Stimulated activated CD4-positive, alpha-beta T cell treated with anti-CD3 and anti-CD28 coated beads, Interleukin-2, amount 100 ng/mL, for 24 hours (primary cell): ENCODE data around the gene FBXO24.

ENCODE experiments used
- DNase-seq, 2 donors: peaks; one replicate each; pipeline ENCODE4 v3.0.0-alpha.2; 2020

The FBXO24 gene

DNA sequence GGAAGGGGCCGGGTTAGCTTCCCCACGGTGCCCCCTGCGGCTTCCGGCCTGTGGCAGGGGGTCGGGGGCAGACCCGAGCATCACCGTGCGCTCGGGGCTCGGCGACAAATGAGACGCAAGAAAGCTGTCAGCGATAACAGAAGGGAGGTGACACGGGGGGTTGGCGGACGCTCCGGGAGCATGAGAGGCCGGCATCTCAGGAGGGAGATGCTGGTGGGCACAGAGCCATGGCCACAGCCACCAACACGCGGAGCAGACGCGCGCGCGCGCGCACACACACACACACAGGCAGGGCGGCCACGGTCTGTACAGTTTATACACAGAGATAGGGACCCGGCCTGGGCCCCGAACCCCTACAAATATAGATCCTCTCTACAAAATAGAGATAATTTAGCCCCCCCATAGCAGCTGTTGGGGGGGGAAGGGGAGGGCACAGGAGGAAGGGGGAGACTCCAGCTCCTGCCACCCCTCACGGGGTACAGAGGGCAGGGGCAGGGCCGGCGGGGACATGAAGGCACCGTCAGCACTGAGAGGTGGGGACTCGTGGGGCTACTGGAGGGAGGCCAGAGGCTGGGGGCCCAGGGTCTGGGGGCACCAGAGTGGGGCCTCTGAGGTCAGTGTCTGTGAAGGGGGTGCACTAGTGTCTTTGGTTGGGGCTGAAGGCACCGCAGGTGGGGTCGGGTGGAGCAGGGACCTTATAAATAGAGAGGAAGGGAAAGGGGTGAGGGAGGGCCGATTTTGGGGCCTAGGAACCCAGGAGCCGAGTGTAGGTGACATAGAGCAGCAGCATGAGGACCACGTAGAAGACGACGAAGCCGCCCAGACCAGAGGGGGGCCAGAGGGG is 11.5 kb upstream of the FBXO24 start:
- DNase-seq, result no peak

DNA sequence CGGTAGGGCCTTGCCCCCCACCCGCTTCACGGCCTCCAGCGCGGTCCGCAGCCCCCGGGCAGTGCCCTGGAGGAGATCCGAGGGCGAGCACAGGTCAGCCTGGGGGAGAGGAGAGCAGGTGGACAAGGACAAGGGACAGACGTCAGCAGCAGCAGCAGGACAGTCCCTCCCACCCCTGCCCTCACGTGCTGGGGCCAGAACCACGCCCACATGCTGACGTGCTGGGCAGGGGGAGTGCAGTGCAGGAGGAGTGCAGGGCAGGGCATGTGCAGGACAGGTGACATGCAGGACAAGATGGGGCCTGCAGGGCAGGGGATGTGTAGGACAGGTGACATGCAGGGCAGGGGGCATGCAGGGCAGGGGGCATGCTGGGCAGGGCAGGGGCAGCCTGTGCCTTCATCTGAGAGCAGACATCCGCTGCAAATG is 10.9 kb upstream of the FBXO24 start:
- no peak for DNase-seq

DNA sequence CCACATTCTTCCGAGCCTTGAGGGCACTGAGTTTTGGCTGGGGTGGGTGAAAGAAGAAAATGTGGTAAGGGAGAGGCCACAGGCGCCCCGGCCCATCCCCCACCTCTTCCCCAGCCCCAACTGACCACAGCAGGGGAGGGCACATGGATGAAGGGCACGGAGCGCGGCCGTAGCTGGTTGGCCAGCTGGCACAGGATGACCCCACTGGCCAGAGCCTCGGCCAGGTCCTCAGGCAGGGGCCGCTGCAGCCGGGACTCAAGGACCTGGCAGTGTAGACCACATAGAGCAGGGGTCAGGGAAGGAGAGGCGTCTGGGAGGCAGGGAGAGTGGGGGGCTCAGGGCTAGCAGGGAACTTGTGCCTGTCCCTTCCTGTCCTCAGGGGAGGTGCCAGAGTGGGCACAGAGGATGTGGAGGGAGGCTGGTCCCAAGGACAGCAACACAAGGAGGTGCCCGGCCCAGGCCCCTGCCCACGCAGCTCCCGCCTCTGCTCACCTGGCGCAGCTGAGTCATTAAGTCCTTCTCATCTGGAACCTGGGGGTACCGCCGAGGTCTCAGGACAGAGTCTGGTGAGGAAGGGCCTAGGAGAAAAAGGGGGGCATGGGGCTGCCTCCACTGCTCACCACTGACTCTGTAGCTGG is 10.3 kb upstream of the FBXO24 start:
- DNase-seq, result no peak

DNA sequence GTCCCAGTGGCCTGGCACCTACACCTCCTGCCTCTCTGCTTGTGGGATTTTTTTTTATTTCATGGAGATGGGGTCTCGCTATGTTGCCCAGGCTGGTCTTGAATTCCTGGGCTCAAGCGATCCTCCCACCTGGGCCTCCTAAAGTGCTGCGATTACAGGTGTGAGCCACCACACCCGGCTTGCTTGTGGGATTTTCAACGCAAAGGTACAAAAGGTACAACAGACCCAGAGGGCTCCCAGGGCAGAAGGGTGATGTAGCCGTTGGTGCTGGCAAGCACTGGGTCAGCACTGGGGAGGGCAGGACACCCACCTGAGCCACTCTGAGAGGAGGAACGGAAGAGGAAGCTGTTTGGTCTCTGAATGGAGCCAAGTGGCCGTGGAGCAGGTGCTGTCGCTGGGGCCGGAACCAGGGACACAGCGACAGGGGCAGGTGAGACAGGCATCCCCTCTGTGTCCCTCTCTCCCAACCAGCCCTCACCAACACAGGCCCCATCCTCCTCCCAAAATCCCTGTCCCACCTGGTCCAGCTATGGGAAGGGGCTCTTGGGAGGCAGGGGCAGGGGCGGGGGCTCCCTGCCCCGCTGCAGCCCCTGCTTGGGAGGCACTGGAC is 9.6 kb upstream of the FBXO24 start:
- DNase-seq, result no peak

DNA sequence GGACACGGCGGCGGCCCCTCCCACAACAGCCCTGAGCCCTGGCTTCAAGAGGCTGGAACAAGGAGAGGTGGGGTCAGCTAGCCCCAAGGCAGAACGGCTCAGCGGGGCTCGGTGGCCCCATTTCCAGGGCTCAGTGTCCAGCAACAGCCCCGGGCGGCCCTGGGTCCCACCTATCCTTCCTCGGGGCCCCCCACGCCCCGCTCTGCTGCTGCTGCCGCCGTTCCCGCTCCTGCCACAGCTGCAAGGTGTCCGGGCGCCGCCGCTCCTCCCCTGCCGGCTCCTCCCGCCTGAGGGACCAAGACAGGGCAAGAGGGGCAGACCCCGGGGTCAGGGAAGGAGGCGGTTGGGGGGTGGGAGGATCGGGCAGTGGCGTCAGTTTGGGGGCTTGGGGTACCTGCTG is 9.0 kb upstream of the FBXO24 start:
- DNase-seq, result no peak

DNA sequence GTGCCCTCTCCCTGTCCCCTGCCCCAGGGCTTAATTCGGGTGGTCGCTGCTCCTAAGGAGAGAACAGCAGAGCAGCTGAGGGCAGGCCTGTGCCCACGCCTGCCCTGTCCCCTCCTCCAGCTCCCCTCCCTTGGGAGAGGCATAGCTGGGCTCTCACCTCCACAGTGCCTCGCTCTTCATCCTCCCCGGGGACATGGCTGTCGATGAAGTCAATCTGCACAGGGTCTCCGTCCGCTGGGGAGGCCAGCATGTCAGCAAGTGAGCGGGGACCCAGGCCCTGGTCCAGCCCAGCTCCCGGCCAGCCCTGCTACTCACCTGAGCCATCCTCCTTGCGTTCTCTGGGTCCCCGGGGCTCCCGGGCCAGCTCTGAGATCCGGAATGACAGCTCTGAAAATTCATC is 8.6 kb upstream of the FBXO24 start:
- DNase-seq, result no peak

DNA sequence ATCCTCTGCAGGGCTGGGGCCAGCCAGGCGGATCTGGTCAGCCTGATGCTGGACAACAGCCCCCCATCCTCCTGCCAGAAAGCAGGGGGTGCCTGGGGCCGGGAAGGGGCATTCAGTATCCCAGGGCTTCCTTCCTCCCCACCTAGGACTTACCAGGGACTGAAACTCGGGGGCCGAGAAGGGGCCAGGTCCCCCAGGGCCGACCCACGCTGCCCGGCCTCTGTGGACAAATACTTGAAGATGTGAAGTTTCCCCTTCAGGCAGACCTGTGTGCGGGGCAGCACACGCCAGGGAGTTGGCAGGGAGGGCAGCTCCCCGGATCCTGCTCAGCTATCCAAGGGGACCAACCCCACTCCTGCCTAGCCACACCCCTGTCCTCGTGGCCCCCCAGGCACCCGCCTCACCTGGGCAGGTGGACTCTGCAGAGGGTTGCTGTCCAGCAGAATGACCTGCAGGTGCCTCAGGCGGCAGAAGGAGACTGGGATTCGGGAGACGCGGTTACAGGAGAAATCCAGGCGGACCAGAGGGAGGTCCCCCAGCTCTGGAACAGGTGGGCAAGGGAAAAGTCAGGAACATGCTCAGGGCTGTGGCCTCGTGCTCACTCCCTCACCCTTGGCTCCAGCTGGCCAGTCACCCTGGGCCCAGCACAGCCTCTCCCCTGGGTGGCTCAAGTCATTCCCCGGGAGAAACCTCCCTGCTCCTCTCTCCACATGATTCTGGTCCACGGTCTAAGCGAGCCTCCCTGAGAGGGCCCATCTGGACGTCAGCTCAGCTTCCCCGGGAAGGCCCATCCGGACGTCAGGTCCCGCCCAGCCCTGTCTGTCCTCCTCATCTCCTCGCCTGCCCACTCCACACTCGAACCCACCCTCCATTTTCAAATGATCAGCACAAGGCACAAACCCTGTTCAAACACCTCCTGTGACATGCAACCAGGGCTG is 7.6 kb upstream of the FBXO24 start:
- no peak for DNase-seq

DNA sequence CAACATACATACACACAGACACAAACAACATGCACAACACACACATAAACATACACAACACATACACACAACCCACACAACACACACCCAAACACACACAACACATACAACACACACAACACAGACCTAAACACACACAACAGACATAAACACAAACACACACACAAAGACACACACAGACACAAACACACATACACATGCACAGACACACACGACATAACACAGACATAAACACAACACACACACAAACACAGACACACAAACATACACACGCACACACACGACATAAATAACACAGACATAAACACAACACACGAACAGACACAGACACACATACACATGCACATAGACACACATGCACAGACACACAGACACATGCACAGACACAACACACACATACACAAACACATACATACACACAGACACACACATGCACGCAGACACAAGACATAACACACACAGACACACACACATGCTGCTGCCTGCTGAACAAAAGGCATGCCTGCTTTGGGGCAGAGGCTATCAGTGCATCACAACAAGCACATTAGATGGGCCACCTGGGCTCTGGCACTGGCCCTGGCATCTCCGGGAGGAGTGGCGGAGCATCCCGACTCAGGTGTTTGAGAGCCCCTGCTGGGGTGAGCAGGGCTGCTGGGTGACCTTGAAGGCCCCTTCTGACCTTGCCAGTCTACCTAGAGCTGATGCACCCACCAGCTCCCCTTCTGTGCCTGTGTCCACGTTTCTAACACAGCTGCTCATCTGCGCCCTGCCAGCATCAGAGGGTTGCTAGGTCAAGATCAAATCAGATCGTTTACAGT is 5.5 kb upstream of the FBXO24 start:
- DNase-seq, result no peak

DNA sequence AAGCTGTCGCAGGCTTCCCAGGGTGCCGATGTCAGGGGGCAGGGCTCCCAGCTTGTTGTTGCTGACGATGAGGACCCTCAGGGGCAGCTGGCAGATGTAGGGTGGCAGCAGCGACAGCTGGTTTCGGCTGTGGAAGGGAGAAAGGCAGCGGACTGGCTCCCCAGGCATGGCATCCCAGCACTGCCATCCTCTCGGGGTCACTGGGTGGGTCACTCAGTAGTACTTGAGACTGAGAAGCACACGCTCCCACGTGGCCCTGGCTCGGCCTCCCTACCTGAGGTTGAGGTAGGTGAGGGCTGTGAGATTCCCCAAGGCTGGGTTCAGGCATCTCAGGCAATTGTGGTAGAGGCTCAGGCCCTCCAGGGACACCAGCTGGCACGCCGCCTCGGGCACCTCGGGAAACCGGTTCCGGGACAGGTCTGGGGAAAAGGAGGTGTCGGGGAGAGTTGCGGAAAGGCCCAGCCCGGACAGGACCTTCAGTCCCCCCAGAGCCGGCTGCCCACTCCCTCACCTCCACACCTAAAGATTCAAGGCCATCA is 4.0 kb upstream of the FBXO24 start:
- no peak for DNase-seq

DNA sequence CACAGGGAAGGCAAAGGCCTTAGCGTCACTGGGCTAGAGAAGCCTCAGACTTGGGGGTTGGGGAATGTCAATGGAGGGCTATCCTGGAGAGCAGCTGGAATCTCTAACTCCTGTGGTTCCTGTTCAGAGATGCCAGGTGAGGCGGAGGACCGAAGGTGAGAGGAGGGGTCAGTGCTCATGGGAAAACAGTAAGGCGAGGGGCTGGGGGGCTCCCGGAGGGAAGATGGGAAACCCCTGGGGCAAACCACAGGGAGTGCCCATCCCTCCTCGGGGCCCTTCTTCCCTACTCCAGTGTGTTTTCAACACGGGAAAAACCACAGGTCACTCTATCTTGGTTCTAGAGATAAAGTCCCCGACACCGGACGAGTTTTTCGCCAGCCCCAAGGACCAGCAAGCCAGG is 3.5 kb upstream of the FBXO24 start:
- no peak for DNase-seq

DNA sequence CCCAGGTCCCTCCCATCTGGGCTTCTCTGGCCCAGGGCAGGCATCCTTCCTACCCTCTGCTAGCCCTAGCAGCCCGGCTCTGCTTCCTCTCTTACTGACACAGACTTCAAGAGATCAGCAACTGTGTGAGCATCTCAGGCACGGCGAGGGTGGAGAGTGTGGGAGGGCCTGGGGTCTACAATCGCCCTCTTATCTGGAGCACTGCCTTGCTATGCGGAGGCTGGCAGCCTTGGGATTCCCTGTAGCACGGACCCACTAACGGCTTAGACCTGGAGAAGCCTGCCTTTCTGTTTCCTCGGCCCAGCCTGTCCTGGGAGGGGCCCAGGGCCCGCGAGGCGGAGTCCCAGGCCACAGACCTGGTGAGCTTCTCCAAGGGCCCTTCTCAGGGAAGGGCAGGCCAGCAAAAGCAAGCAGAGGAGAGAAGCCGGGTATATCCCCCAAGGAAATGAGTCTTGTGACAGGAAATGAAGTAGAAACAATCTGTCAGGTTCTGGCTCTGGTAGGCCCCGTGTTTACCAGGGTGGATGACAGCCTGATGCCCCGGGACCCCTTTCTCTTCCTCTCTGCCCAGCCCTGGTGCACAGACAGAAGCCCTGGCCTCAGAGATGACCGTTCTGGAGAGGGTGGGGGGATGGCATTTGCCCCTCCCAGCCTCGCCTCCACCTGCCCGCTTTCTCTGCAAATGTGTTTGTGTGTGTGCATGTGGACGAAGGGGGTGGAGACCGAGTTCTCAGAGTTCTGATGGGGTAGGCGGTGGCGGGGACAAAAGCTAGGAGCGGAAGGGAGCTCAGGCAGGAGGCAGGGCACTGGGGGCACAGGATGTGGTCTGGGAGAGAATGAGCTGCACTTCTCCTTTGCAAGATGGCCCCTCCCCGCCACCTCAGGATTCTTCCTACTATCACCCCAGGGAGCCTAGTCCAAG is 2.7 kb upstream of the FBXO24 start:
- peak; percentile 70 to 77 for DNase-seq

DNA sequence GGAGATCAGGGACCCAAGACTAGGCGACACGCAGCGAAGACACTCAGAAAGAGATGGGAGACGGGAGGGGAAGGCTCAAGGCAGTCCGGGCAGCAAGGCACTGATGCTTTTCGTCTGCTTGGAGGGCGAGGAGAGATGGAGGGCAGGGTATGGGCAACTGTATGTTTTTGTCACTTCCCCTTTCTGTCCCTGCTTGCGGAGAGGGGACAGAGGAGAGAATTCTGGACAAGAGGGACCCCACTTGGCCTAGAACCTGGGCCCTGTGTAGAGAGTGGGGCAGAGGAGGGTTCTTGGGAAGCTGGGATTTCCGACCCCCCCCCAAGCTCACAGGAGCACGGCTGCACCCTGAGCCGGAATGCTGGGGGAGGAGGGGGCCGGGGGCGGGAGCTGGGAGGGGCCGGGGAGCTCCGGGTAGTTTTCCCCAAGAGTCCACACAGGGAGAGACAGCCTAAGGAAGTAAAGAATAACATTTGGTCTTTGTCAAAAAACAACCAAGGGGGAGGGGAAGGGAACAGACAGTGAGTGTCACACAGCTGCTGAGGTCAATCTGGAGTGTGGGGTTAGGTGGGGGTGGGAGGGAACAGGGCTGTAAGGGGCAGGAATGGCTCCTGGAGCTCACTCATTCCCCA is 2.0 kb upstream of the FBXO24 start:
- DNase-seq, result no peak

DNA sequence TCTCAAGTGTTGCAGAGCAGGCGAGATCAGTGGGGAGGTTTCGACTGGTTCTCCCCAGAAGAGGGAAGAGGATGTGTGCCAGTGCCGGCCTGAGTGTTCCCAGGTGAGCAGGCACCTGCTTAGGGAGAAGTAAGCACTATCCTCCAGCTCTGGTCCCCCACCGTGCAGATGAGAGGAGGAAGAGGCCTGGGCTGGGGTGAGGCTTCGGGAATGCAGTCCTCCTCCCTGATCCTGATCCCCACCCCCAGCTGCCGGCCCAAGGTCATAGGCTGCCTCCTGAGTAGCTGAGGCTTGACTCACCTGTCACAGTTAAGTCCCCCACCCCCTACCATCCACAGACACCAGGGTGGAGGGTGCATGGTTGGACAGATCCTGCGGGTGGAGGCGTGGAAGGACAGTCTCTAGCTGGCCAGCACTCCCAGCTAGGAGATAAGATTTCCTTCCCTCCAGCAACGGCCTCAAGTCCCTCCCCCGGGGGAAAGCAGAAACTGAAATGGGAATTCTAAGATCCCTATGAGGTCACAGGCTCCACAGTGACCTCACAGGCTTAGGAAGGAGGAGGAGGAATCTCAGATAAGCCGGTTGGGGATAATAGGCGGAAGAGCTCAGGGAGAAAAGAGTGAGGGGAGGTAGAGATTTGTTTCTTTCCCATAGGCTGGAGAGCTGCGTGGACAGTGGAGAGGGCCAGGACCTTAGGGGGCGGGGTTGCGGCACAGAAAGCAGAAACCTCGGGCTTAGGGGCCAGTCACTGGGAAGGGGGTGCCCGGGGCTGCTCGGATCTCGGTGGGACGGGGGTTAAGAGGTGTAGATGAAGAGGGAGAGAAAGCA is 1.2 kb upstream of the FBXO24 start:
- no peak for DNase-seq

DNA sequence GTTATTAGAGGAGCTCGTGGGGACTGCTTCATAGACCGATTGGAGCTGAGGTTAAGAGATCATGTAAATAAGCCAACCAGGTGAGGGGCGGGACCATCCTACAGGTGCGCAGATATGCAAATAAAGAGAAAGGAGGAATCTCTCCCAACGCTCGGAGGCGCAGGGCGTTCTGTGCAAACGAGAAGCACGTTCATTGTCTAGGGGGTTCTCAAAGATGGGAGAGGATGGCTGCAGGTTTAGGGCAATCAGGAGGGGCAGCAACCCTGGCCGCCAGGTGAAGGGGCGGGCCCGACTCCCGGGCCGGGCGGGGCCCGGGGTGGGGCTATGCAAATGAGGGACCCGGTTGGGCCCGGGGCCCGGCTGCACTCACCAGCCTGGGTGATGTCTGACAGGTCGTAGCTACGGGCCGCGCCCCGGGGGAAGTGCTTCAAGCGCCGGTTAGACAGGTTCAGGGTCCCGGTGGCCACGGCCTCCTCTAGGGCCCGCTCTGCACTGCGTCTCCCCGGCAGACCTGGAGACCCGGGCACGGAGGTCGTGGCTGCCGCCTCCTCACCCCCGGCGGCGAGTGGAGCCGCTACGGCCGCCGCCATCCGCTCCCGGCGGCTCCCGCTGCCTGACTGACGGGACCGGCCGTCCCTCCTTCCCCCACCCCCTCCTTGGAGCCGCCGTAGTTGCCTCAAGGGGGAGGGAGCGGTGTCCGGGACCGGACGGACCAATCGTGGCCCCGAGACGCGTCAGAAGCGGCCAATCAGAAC is 440 bp upstream of the FBXO24 start, which contains the start of gene LRCH4:
Gene LRCH4 (minus strand): TSS at position 619 of the 755 bp plus-strand sequence. CDS start 29 bp downstream, at position 590.
- DNase-seq, result peak; percentile 67 to 69

DNA sequence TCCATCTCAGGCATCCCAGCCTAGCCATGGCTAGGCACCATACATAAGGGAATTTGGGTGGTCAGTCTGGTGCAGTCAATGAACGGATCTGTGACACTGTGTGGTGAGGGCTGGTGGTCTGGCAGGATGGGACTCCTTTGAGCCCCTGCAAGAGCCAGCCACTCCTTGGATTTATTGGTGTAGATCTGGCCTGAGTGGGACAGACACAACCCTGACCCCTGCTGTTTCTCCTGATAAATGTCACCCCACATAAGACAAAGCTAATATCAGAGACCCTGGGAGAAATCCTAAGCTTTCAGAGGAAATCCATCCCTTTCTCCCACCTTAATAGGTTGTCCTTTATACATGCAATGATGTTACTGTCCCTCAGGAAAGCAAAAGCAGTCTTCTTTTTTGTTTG is 2.3 kb downstream of the FBXO24 start:
- DNase-seq, result no peak

DNA sequence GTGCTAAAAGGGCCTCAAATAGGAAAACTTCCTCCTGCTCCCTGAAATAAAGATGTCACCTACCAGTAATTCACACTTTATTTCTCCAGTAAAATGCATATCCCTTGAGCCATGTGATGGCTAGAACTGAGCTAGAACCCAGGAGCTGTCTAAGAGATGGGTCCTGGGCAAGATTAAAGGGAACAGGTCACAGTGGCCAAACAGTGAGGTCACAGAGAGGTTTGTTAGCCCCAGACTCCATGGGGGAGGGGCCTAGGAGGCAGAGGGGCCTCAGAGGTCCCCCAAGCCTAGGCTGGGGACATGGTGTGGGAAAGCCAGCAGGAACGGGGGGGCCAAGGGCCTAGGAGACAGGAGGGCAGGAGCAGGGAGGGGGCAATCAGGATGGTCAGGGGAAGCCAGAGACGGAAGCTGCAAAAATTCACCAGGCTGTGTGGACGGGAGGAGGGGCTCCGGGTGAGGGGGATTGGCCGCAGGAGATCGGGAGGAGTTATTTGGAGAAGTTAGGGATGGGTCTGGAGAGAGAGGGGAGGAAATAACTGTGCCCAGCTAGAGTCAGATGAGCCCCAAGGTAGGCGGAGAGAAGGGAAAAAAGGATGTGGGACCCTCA is 3.3 kb downstream of the FBXO24 start:
- no peak for DNase-seq

DNA sequence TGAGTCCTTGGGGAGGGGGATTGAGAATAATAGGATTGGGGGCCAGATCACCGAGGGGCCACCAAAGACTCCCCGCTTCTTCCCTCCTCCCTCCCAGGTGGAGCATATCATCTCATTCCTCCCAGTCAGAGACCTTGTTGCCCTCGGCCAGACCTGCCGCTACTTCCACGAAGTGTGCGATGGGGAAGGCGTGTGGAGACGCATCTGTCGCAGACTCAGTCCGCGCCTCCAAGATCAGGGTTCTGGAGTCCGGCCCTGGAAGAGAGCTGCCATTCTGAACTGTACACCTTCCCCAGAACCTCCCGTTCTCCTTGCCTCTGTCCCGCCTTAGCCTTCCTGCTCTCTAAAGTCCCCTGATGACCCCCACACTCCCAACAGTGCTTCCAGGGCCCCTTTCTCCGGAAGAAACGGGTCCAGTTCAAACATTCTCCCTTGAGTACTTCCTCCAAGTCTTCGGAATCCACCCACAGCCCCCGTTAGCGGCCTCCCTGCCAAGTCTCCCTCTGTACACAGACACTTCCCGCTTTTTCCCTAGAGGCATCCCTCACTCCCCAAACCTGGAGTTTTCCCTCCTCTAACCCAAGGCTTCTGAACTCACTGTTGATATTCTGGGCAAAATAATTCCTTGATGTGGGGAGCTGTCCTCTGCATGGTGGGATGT is 4.1 kb downstream of the FBXO24 start:
- DNase-seq, result no peak
